ENCODE measurements around the gene DSE.

DSE gene

DNA sequence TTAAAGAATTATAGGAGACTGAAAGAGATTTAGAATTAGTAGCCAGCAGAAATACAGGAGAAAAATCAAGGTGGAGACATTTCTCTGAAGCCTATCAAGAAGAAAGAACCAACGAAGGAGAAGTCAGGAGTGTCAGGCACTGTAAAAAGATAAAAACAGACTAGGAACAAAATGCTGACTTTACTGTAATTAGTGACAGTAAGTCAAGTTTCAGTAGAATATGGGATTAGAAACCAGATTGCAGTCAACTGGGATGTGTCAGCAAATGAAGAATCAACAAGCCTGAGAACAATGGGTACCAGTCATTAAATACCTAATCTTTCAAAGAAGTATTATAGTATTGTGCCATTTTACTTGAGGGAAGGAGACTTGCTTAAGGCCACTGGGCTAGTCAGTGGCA, 112.0 kb downstream of the DSE start:
- H3K4me3 ChIP-seq (ENCODE audit: low read depth, low read length), result no peak overlapping the region
- TF ChIP-seq CTCF (IDR thresholded peaks at IDR 0.05; ENCODE audit: borderline replicate concordance, insufficient read depth, low read depth, low read length), result no peak

DNA sequence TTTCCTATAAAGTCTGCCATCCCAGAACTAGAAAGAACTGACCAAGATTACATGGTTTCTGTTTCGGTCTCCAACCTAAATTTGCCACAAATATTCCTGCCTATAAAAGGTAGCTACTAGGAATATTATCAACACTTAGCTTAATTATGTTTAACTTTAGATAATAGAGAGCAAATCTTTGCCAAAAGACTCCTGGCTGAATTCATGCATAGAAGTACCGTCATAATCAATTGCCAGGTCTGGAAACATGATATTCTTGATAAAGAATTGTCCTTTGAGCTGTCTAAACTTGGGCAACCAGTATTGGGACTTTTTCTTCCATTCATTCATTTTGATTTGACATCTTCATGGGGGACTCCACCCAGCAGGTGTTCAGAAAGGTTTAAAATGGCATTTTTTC, 112.9 kb downstream of the DSE start:
- no peak for TF ChIP-seq CTCF (IDR thresholded peaks at IDR 0.05; ENCODE audit: borderline replicate concordance, insufficient read depth, low read depth, low read length)

DNA sequence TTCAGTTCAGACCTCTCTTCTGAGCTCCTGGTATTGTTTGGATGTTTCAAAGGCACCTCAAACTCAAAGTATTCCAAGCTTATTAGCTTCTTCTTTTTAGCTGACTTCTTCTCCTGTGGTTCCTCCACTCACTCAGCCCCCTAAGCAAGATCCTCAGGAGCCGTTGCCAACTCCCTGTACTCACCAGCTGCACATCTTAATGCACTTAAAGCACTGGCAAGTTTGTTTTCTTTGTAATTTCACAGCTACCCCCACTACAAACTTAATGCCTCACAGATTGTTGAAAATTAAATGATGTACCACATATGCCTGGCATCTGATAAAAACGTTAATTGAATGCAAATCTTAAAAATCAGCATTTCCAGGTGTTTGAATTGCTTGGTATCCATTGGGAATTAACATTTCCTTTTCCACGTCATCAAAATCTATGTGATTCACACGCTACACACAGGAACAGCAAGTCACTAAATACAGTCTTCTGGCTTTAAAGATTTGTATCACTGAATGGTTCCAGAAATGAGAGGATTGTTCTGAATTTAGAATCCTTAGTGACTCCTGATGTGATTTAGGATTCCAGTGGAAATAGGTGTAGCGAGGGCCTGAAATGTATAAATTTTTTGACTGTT, 114.9 kb downstream of the DSE start:
- TF ChIP-seq CTCF (IDR thresholded peaks at IDR 0.05; ENCODE audit: borderline replicate concordance, insufficient read depth, low read depth, low read length), result no peak
- no peak overlapping the region for H3K4me3 ChIP-seq (ENCODE audit: low read depth, low read length)

More for the DNA sequence above, 112.9 kb downstream of the DSE start:
- H3K4me3 ChIP-seq (ENCODE audit: low read depth, low read length), result no peak overlapping the region

GRCh38 chr6:116491610-116492330, 121.0 kb downstream of the DSE start:
- TF ChIP-seq CTCF (IDR thresholded peaks at IDR 0.05; ENCODE audit: borderline replicate concordance, insufficient read depth, low read depth, low read length), result no peak
- H3K4me3 ChIP-seq (ENCODE audit: low read depth, low read length), result no peak overlapping the region

DNA sequence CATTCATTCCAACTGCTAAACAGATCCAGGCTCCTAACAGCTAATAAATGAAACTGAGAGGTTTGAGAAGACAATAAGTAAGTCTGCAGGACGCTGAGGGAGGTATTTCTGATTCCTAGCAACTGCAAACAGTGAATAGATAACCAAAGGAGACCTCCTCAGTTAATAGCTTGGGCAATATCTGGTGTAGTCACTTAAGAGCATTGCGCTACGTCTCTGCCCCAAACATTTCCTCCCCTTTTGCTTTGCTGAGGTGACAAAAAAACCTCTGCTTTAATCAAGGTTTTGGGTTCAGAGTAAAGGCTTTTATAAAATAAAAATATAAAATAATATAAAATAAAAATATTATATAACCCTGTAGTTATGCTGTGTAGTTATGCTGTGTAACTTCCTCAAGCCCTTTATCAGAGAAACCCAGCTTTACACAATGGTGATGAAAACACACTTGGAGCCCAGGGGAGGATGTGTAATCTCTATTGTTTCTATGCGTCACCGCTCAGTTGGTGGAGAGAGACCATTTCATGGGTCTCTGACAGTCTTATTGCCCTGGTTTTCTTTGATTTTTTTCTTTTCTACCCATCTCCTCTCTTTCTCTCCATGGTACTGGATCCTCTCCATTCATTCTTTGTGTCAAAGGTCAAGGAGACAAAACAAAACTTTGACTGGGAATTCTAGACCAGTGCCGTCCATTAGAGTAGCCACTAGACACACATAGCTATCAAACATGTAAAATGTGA, 121.8 kb downstream of the DSE start:
- TF ChIP-seq CTCF (IDR thresholded peaks at IDR 0.05; ENCODE audit: borderline replicate concordance, insufficient read depth, low read depth, low read length), result no peak
- H3K4me3 ChIP-seq (ENCODE audit: low read depth, low read length), result no peak overlapping the region

All from GM12875 (cell line).